ENCODE results near the gene USP17L12. TPM values are rescaled to one million over a fixed set of nuclear protein-coding genes. Genes with fewer than 3 reads are reported as not detected.
"Not testable (repeated sequence)": the region's sequence is repeated elsewhere in the genome, so short reads cannot be mapped to it uniquely, and the experiment has no call there.

The USP17L12 gene
- not detected for polyA plus RNA-seq (ENCODE audit: insufficient read length in 10 of 10)
- long read RNA-seq, donor 1: 0 reads
- long read RNA-seq, donor 2: 0 reads
- long read RNA-seq, donor 3: 0 reads
- long read RNA-seq, donor 4: 0 reads
- long read RNA-seq, donor 5: 0 reads
- long read RNA-seq, donor 6: 0 reads
- long read RNA-seq, donor 7: 0 reads
- long read RNA-seq, donor 8: 0 reads
- long read RNA-seq, donor 9: 0 reads

GRCh38 chr4:9219852-9220251 is at the start of gene USP17L12:
Gene USP17L12, plus strand, starts transcription at chr4:9220152. Its CDS starts 0 bp downstream, at chr4:9220152.
- DNase-seq: not testable (repeated sequence)

GRCh38 chr4:9210357-9210756 is 9.6 kb upstream of the USP17L12 start, which contains the start of gene USP17L10:
Gene USP17L10, plus strand, starts transcription at chr4:9210657. Its CDS starts 0 bp downstream, at chr4:9210657.
- not testable (repeated sequence) for DNase-seq

- DNase-seq: not testable (repeated sequence)
Observed at GRCh38 chr4:9214701-9215100, 5.3 kb upstream of the USP17L12 start.

GRCh38 chr4:9215105-9215504 is 4.8 kb upstream of the USP17L12 start, which contains the start of gene USP17L11:
Gene USP17L11, plus strand, starts transcription at chr4:9215405. Its CDS starts 0 bp downstream, at chr4:9215405.
- DNase-seq: not testable (repeated sequence)

- not testable (repeated sequence) for DNase-seq
Observed at GRCh38 chr4:9224596-9224995, 4.6 kb downstream of the USP17L12 start, which contains the start of gene USP17L13. Gene USP17L13, plus strand, starts transcription at chr4:9224896. Its CDS starts 0 bp downstream, at chr4:9224896.

GRCh38 chr4:9230249-9230648 is 10.3 kb downstream of the USP17L12 start:
- DNase-seq: not testable (repeated sequence)

GRCh38 chr4:9234085-9234484 is 14.1 kb downstream of the USP17L12 start, which contains the start of gene USP17L15:
Gene USP17L15, plus strand, starts transcription at chr4:9234385. Its CDS starts 0 bp downstream, at chr4:9234385.
- DNase-seq: not testable (repeated sequence)

GRCh38 chr4:9238461-9238860 is 18.5 kb downstream of the USP17L12 start:
- DNase-seq: not testable (repeated sequence)

- DNase-seq: not testable (repeated sequence)
Observed at GRCh38 chr4:9243579-9243978, 23.6 kb downstream of the USP17L12 start, which contains the start of gene USP17L17. Gene USP17L17, plus strand, starts transcription at chr4:9243879. Its CDS starts 0 bp downstream, at chr4:9243879.

GRCh38 chr4:9247953-9248680 is 28.2 kb downstream of the USP17L12 start, which contains the start of gene USP17L18:
Gene USP17L18, plus strand, starts transcription at chr4:9248630. Its CDS starts 0 bp downstream, at chr4:9248630.
- not testable (repeated sequence) for DNase-seq

- not testable (repeated sequence) for DNase-seq
Observed at GRCh38 chr4:9253078-9253477, 33.1 kb downstream of the USP17L12 start, which contains the start of gene USP17L19. Gene USP17L19, plus strand, starts transcription at chr4:9253378. Its CDS starts 0 bp downstream, at chr4:9253378.

GRCh38 chr4:9257824-9258223 is 37.9 kb downstream of the USP17L12 start, which contains the start of gene USP17L20:
Gene USP17L20, plus strand, starts transcription at chr4:9258124. Its CDS starts 0 bp downstream, at chr4:9258124.
- not testable (repeated sequence) for DNase-seq

- DNase-seq: not testable (repeated sequence)
Observed at GRCh38 chr4:9262572-9262971, 42.6 kb downstream of the USP17L12 start, which contains the start of gene USP17L21. Gene USP17L21, plus strand, starts transcription at chr4:9262872. Its CDS starts 0 bp downstream, at chr4:9262872.

GRCh38 chr4:9267319-9267718 is 47.4 kb downstream of the USP17L12 start, which contains the start of gene USP17L22:
Gene USP17L22, plus strand, starts transcription at chr4:9267619. Its CDS starts 0 bp downstream, at chr4:9267619.
- DNase-seq: not testable (repeated sequence)

Other genes starting within 250 kb of the USP17L12 start
- gene FAM90A26, start 49.7 kb upstream of the USP17L12 start, polyA plus RNA-seq (ENCODE audit: insufficient read length in 10 of 10): under 1 TPM in 2 of 10 donors, not detected in 8; 0.13 to 0.20 TPM
- gene USP17L10, start 9.5 kb upstream of the USP17L12 start, polyA plus RNA-seq (ENCODE audit: insufficient read length in 10 of 10): not detected
- gene USP17L11, start 4.7 kb upstream of the USP17L12 start, polyA plus RNA-seq (ENCODE audit: insufficient read length in 10 of 10): not detected
- gene USP17L13, start 4.7 kb downstream of the USP17L12 start, polyA plus RNA-seq (ENCODE audit: insufficient read length in 10 of 10): not detected
- not detected for gene USP17L15, start 14.2 kb downstream of the USP17L12 start, polyA plus RNA-seq (ENCODE audit: insufficient read length in 10 of 10)
- gene USP17L17, start 23.7 kb downstream of the USP17L12 start, polyA plus RNA-seq (ENCODE audit: insufficient read length in 10 of 10): not detected
- not detected for gene USP17L18, start 28.5 kb downstream of the USP17L12 start, polyA plus RNA-seq (ENCODE audit: insufficient read length in 10 of 10)
- gene USP17L19, start 33.2 kb downstream of the USP17L12 start, polyA plus RNA-seq (ENCODE audit: insufficient read length in 10 of 10): not detected
- not detected for gene USP17L20, start 38.0 kb downstream of the USP17L12 start, polyA plus RNA-seq (ENCODE audit: insufficient read length in 10 of 10)
- not detected for gene USP17L21, start 42.7 kb downstream of the USP17L12 start, polyA plus RNA-seq (ENCODE audit: insufficient read length in 10 of 10)
- gene USP17L22, start 47.5 kb downstream of the USP17L12 start, polyA plus RNA-seq (ENCODE audit: insufficient read length in 10 of 10): not detected
- not detected for gene USP17L24, start 105.0 kb downstream of the USP17L12 start, polyA plus RNA-seq (ENCODE audit: insufficient read length in 10 of 10)
- not detected for gene USP17L25, start 109.8 kb downstream of the USP17L12 start, polyA plus RNA-seq (ENCODE audit: insufficient read length in 10 of 10)
- not detected for gene USP17L26, start 114.5 kb downstream of the USP17L12 start, polyA plus RNA-seq (ENCODE audit: insufficient read length in 10 of 10)
- not detected for gene USP17L5, start 119.3 kb downstream of the USP17L12 start, polyA plus RNA-seq (ENCODE audit: insufficient read length in 10 of 10)
- not detected for gene USP17L27, start 124.0 kb downstream of the USP17L12 start, polyA plus RNA-seq (ENCODE audit: insufficient read length in 10 of 10)
- not detected for gene USP17L28, start 128.7 kb downstream of the USP17L12 start, polyA plus RNA-seq (ENCODE audit: insufficient read length in 10 of 10)
- gene USP17L29, start 133.5 kb downstream of the USP17L12 start, polyA plus RNA-seq (ENCODE audit: insufficient read length in 10 of 10): not detected
- gene USP17L30, start 143.0 kb downstream of the USP17L12 start, polyA plus RNA-seq (ENCODE audit: insufficient read length in 10 of 10): not detected
- gene DEFB131A, start 224.3 kb downstream of the USP17L12 start, polyA plus RNA-seq (ENCODE audit: insufficient read length in 10 of 10): not detected

Measured in muscle of back (tissue), 13 donors.